Measurements from ENCODE around the gene KIRREL1.

Gene KIRREL1

DNA sequence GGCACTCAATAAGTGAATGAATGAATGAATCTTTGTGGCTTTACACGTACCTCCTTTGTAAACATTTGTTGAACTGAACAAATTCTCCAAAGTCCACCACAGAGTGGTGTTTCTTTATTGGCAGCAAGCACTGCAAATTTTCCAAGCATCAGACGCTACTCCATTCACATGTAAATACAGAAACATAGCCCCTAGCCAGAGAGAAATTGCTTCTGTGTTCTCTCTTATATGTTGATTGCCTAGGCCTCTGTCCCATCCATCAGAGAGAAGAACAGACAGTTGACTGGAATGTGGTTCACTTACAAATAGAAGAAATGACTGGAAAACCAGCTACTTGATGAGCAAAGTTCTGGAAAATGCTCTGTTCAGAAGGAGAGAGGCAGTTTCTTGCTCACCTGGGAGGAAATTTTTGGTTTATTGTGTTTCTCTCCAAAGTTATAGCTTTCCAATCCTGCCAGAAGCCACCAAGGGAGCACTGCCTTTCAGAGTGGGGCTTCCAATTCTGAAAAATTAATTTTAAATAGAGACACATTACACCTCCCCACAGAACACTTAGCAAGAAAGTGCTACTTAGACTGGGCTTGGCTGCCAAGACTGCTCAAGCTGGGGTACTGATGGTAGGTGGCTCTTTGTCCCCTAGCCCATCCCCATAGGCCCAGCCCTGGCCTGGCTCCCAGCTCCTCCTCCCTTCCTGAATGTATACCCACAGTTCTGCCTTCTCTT, 18.1 kb upstream of the KIRREL1 start:
- DNase-seq, result no peak

DNA sequence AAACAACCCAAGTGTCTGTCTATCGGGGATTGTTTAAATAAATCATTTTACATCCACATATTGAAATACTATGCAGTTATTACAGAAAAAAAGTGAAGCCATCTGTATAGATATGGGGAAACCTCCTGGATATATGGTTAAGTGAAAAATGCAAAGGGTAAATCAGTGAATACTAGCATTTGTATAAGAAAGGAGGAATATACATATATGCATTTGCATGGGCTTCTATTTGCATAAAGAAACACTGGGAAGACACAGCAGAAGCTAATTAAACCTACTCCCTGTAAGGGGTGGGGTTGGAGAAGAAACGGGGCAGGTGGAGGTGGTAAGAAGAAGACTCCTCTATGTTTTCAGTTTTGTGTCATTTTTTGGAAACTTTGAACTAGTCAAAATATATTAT, 16.6 kb upstream of the KIRREL1 start:
- DNase-seq, result no peak

DNA sequence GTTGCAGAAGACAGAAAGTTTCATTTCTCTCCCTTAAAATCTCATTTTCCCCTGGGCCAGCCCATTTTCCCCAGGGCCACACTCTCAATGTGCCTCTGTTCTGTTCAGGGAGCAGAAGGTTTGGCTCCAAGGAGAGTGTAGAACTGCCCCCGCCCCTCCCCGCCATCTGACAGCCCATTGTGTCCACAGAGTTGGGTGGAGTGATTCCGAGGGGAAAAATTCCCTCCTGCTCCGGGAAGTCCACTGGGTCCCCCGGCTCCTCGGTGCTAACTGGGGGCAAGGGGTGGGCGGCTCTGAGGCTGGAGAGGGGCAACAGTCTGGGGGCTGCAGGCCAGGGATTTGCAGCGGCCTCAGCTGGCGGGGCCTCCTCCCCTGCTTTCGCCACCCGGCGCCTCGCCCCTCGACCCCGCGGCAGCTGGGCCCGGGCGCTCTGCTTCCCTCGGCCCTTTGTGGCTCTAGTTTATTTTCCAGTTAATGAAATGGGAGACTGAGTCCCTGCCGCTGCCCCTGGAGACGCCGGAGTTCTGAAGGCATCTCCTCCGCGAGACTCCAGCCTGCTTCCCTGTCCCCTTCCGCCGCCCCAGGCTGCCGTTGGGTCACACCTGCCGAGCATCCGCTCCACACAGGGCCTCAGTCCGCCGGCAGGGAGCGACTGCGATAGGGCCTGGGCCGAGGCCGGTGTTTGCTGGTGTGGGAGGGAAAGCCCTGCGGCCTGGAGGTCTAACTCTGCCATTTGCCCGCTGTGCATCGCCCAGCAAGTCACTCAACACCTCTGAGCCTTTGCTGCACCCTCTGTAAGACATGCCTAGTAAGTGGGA, 14.7 kb upstream of the KIRREL1 start:
- DNase-seq, result no peak

DNA sequence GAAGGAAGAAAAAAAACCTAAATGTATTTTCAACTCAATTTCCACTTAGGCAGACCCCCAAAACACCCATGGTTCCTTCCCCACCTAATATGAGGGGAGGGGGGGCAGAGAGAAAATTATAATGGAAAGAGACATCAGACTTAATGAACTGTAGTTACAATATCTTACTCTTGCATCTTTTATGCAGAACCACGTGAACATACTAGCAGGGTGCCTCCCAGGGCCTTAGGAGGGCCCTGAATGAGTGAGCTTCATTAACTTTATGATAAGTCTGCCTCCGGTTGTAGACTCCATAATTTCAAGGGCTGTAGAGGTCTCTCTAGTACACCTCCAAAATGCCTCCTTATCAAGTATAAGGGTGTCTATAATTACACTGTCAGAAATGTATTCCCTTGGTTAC, 11.3 kb upstream of the KIRREL1 start:
- DNase-seq, result no peak

DNA sequence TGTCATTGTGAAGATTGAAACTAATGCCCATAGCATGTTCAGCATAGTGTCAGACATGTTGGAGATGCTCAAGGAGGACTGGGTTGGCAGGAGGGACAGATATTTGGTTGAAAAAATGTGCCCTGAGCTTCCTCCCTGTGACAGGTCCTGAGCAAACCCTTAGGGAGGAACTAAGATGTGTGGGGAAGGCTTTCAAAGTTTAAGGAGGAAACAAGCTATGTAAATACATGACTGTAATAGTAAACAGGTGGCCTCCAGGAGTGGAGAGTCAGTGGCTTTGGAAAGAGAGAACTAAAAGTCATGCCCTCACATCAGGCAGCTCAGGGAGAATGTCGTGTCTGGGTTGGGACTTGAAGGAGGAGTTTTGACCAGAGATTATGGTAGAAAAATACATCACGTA, 9.7 kb upstream of the KIRREL1 start:
- no peak for DNase-seq

DNA sequence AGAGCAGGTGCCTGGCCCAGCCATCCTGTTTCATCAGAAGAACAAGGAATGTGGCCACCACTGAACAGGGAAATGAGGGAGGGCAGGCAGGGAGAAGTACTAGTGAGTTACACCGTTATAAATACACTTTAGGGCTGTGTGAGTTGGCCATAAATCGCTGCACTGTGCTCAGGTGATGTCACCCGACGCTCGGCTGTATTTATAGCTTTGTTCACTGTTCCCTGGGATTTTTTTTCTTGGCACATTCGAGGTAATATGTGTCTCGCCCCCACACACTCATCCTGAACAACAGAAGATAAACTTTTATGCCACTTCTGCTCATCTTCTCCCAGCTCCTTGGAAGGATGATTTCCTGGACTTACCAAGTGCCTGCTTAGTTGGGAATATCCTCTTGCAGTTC, 9.0 kb upstream of the KIRREL1 start:
- no peak for DNase-seq

DNA sequence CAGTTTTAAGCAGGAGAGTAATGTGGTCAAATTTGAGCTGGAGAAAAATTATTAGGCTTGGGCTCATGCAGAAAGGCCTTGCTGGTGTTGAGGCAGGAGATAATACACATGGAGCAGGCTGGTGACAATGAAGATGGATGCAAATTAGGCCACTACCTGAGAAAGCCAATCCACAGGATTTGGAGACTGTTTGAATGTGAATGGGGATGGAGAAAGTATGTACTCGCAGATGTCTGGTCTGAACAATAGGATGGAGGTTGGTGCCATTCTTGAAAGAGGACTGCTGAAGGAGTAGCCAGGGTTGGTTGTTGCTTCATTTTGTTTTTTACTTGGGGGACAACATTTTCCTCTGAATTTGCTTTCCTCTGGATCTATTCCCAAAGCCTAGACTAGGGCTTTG, 8.0 kb upstream of the KIRREL1 start:
- DNase-seq, result no peak

DNA sequence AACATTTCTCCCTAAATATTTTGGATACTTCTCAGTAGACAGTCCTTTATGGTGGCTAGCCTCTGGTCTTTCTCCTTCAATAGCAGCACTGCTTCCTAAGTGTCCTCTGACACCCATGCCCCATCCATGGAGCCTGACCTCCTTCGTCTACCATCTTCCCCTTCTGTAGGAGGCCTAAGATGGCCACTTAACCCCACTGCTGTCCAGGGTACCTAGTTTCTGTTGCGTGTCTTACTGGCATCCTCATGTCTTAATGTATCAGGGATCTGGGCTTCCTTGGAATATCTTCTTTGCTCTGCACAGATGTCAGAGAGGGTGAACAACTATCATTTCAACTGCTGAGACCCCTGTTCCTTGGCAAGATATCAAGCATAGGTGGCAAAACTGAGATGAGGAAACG, 5.4 kb upstream of the KIRREL1 start:
- no peak for DNase-seq

DNA sequence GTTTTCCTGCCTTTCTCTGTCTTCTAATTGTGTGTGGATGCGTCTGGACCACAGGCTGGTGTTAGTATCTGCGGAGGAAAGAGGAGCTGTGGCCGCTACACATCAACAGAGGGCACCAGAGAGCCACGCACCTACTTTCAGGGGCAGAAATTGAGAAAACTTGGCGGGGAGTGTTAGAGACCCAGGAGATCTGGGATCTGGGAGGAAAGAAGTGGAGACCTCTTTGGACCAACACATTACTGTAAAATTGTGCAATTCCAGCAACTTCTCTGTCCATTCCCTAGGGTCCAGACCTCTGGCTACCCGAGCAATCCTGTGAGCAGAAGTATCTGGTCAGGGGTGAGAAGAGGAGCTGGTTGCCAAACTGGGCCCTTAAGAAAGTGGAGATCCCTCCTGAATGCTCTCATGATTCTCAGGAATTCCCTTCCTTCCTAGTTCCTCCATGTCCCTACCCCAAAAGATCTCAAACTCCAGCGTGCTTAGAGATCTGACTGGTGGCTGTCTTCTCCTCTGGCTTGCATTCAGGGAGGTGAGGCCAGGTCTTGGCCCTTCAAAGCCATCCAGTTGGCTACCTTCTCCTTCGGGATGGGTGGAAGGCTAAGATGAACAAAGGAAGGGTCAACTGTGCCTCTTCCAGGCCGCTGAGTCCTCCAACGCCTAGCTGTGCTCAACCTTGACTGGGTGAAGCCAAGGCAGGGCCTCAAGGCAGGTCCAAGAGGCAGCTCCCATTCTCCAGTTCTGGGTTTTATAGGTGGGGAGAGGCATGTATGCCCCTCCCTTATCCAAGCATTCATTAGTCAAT, 1.2 kb upstream of the KIRREL1 start:
- DNase-seq, result peak; percentile 61

DNA sequence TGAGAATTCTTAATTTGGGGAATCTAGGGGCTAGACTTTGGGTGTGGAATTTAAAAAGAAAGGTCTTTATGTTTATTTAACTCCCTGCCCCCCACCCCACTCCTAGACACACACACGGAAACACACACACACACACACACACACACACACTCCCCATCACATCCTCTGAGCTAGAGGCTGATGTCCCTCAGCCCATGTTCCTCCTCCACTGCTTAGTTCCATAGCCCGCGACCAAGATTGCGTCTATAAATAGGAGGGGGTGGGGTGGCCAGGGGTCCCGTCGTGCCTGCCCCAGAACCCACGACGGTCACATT, 655 bp upstream of the KIRREL1 start:
- DNase-seq, result no peak

DNA sequence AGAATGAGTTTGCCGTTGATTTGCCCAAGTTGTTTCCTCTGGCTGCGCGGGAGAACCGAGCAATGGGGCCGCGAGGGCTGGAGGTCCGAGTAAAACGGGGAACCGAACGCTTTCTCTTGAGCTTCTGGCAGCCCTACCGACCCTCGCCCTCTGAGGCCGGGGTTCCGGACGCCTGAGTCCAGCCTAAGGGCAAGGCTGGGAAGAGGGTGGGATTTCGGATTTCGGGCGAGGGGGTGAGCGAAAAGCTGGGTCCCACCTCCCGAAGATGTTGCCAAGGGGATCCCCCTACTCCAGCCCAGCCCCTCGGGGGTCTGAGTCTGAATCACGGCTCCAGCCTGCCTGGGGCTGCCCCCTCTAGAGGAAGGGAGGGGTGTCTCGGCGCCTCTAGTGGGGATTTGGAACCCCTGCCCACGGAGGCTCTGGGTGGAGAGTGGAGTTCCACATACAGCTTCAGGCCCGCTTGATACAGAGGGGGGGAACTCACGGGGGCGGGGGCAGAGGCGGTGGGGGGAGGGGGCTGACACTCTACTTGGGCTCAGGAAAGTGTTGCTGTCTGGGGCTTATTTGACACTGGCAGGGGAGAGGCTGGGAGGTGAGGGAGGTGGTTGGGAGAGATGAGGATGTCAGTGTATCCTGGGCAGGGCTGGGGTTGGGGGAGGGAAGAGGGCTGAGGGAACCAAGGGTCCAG, 617 bp downstream of the KIRREL1 start:
- DNase-seq, result no peak

DNA sequence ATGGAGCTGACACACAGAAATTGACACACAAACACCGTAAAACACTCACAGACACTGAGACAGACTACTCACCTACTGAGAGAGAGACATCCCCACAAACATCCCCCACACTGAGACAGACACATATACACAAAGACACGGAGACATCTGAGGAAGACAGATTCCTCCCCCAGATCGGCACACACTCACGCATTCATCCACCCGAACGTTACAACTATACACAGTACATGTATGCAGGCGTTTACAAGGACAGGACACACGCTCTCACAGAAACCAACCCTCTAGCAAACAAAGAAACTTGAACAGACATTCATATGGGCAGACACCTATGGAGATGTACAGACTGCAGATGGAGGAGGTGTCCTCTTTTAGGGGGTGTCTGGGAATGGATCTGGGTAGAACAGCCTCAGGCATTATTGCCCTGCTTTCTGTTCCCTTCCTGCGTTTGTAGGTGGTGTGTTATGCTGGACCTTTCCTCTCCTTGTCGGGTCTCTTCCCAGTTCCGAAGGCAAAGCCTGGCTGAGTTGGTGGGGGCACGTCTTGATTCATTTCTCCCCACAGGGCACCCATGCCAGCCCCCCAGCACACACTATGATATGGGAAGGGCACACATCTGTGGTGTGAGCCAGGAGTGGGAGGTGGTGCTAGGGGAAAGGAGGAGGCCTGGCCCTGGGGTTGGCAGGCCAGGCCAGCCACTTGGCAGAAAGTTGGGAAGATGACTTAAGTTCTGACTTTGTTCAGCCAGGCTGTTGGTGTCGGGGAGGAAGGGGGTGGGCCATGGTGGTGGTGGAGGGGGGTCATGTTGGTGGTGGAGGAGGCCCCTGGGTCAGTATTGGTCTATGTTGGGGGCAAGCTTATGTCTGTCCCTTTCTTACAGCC, 1.5 kb downstream of the KIRREL1 start:
- DNase-seq, result no peak

DNA sequence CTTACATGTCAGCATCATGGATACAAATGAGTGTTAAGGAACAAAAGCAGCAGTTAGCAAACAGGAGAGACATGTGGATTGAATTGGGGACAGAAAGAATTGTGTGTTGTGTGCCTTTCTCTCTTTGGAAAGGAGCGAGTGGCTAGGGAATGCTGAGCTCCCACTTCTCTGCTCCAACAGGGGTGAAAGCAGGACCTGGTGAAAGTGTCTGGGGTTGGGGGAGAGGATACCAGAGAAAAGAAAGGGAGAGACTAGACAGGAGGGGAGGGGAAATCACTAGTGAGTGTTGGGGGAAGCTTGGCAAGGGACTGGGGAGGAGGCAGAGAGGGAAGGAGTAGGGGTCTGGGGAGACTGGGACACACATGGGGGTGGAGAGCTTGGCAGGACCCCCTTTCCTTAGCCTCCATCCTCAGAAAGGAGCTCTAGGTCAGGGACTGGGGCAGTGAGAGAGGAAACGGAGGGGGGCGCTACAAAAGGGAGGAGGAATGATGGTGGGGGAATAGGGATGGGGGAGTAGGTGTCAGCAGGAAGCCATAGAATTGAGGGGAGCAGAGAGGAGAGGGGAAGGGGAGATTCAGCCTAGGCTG, 2.2 kb downstream of the KIRREL1 start:
- no peak for DNase-seq

DNA sequence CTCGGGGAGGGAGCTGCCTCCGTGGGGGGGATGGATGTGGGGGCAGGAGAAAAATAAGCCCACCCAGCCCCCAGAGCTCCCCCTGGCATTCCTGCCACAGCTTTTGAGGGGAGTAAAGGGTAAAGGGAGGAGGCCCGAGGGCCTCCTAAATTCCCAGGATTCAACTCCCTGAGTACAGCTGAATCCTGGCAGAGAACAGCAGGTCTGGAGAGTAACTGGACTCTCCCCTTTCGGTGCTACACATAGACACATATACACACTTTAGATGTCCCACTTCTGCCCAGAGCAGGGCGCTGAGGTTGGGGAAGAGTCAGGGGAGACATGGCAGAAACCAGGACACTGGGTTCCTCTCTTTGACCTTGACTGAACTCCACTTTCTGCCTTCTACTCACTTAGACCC, 3.0 kb downstream of the KIRREL1 start:
- no peak for DNase-seq

DNA sequence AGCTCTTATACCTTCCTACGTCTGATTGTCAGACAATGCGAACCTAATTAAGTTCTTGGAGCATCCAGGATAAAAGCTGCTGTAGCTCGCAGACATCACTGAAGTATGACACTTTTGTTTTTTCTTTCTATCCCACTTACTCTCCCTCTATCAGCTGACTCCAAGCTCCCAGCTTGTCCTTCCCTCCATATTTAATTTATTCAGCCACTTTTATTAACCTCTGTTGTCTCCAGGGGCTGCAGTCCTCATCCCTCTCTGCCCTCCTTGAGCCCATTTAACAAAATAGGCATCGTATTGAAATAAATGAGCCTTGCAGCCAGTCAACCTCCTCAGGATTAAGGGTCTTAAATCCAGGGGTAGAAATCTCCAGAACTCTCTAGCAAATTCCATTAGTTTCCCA, 7.1 kb downstream of the KIRREL1 start:
- no peak for DNase-seq

DNA sequence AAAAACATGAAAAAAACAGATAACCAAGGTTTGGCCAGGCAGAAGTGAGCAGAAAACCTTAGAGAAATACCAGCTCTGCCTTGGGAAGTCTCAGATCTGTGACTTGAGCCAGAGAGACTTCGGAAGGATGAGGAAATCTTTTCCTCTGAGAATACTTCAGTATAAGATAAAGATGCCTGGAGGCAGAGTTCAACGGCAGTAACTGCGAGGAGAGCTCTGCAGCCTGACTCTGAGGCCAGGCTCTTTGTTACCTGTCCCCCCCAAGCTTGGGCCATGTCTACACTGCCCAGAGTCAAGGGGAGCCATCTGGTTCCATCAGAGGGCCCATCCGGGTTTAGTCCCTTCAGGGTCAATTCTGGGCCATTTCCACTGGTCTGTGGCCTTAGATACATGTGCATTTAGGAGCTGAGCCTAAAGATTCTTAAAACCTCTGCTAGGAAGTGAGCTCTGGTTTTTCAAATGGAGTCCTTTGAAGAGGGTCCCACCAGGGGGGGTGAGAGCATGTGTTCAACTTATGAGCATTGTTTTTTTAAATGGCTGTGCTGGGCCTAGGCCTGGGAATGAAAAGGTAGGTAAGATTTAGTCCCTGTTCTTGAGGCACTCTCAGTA, 8.7 kb downstream of the KIRREL1 start:
- DNase-seq, result no peak

DNA sequence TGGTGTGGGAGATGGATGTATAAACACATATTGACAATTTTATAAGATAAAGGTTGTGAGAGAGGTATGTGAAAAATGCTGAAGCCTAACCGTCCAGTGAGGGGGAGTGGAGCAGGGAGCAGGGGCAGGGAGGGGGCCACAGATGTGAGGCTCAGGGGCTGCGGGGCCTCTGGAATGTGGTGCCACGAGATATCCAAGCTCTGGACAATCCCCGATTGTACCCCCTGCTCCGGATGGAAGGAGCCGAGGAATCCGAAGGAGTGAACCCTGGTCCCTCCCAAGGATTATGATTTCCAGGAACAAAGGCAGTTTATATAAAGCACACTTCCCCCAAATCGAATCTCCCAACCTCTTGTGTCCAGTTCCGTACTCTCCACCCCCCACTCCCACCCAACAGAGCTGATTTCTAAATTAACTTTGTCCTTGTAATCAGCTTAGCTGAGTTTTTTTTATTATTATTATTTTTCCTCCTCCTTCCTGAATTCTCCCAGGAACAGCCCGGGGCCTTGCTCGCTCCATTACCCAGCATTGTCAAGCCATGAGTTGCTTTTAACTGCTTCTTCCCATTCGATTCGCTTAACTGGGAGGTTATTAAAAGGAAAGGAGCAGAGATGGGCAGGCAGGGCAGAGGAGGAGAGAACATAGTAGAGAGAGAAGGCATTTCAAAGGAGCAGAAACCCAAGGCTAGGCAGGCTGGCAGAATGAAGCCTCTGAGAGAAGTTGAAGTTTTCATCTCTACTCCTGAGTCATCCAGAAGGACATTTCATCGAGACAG, 9.4 kb downstream of the KIRREL1 start:
- no peak for DNase-seq

DNA sequence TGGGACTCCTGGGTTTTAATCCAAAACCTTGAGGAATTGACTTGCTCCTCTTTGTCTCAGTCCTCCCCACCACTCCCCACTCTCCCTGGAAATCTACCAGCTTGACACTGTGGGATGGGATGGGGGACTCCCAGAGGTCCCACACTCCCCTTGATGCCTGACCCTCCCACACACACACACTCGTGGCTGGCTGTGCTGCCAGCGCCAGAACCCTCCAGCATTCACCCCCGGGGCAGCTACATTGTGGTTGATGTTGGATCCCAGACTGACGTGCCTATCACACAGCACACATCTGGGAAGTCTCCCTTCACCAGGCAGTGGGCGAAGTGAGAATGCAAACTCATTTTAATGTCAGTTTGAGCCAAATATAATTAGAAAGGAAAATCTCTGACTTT, 10.0 kb downstream of the KIRREL1 start:
- DNase-seq, result no peak

DNA sequence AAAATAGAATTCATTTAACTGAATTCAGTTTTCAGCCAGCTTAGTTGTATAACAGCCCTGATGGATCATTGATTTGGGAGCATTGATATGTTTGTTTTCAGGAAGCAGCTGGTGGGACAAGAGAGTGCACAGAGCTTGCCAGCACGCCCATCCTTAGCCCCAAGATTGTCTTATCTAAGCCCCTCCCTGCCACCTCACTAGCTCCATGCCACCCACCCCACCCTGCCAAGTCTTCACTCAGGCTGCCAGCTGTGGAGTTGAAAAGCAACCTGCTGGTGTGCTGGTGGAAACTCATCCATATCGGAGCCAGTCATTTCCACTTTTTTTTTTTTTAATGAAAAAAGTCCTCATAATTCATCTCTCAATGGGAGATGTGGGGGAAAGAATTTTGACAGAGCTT, 11.8 kb downstream of the KIRREL1 start:
- no peak for DNase-seq

DNA sequence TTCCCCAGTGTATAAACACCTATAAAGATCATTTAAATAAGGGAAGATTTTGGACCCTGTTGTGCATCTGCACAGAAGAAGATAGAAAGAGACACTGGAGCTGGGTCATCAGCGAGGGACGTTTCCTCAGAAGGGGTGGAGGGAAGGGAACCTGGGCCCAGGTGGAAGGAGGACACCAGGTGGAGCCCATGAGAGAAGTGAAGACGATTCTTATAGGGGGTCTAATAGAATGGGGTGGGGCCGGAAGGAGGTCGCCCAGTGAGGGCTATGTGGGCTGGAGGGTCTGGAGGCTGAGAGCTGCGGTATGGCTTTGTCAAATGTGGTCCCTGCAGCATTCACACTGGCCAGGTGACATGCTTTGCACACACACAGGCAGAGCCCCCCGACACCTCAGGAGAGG, 13.7 kb downstream of the KIRREL1 start:
- DNase-seq, result no peak

Data from DMS 273 treated with DMSO at 0.1 percent for 48 hours (cell line).